GM19025 (cell line): ENCODE data around the gene EPAS1.

Source experiments
- ATAC-seq: cut with Tn5 transposase; IDR thresholded peaks from one replicate; pipeline ENCODE4 v1.9.1; 2021; ENCODE audit warnings: mild to moderate bottlenecking, low read depth, moderate library complexity; ENCODE audit not compliant: unreplicated experiment

EPAS1 gene

DNA sequence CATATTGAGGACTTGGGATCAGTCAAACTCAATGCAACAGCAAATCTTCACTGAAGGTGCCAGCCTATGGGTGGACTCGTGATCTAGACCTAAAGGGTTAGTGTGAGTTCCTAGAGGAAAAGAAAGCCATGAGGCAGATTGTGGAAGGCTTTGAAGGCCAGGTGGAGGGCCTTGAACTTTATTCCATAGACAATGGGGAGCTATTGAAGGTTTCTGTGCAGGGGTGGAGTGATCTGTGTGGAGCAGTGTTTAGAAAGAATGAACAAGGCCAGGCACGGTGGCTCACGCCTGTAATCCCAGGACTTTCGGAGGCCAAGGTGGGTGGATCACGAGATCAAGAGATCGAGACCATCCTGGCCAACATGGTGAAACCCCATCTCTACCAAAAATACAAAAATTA, 61.5 kb downstream of the EPAS1 start:
- no peak for ATAC-seq

DNA sequence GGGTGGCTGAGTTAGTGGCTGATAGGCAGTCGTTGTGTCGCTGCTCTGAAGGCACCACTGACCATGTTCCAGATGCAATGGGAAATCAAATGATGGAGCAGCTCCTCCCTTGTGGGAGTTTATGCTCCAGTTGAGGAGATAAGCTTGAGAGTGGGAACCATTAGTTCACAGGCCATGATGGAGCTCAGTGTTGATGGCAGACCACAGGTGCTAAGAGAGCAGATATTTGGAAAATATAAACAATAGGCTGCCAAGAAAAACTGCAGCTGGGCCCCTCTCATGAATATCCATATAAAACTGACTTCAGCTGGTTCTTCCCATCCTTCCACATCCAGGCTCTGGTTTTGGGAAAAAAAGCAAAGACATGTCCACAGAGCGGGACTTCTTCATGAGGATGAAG, 63.1 kb downstream of the EPAS1 start:
- ATAC-seq = no peak

GRCh38 chr2:46361920-46362666, 64.9 kb downstream of the EPAS1 start:
- ATAC-seq = no peak

- ATAC-seq = no peak
Measured at GRCh38 chr2:46362667-46363012, 65.4 kb downstream of the EPAS1 start.

- no peak for ATAC-seq
Measured at GRCh38 chr2:46363535-46364170, 66.4 kb downstream of the EPAS1 start.

DNA sequence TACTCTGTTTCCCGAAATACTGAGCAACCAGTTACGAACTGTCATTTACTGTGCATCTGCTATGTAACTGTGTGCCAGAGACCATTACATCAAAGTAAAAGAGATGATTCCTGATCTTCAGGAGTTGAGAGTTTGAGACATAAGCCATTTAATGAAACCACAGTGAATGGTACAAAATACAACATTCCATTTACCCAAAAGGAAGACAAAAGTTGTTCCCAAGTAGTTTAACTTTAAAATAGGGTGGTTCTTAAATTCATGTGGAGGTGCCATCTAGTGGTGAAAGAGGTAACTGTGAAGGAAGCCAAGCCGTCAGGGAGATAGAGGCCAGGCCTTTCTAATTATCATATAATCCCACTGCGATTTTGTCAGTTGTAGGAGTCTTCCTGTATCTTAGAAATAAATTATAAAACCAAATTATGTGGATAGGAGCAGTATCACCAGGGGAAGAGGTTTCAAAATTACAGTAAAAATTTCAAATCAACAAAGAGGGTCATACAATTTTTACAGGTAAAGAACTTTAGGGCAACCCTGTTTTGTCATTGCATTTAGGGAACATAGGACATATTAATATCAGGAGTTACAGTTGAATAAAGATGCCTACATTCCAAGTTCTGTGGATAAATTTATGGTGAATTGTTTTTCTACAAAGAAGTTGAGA, 67.7 kb downstream of the EPAS1 start:
- no peak for ATAC-seq

GRCh38 chr2:46365913-46366667, 68.9 kb downstream of the EPAS1 start:
- no peak for ATAC-seq

DNA sequence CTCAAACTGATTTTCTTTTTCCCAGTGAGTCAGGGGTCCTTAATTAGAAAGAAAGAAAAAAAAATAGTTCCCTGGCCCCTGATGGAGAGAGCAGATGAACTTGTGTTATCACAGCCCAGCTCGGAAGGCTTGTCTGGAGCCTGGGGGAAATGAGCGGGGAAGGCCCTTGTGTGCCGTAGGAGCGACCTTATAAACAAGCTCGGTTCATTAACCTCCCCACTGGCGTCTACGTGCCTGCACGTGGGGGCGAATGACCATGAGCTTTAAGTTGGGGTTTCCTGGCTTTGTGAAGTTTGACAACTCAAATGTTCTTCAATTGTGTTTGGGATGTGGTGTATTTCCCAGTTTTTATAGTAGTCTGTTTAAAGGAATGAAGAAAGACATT, 69.5 kb downstream of the EPAS1 start:
- ATAC-seq = no peak

DNA sequence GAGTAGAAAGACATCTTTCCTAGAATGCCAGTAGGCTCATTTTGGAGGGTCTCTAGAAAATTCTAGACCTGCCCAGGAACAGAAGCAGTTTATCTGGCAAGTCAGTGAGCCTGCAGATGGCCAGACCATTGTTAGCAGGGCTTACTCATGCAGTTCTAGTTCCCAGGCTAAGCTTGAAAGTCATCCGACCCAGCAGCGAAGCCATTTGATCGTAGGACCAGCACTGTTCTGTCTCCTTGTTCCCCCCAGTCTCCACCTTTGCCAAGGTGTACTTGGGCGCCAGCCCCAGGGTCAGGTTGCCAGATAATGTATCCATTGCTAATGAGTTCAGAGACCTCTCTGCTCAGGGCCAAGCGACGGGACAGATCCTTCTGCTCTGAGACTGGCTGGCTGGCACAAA, 70.1 kb downstream of the EPAS1 start:
- no peak for ATAC-seq

GRCh38 chr2:46368401-46368800, 71.2 kb downstream of the EPAS1 start:
- ATAC-seq = no peak

GRCh38 chr2:46369783-46370182, 72.6 kb downstream of the EPAS1 start:
- no peak for ATAC-seq

DNA sequence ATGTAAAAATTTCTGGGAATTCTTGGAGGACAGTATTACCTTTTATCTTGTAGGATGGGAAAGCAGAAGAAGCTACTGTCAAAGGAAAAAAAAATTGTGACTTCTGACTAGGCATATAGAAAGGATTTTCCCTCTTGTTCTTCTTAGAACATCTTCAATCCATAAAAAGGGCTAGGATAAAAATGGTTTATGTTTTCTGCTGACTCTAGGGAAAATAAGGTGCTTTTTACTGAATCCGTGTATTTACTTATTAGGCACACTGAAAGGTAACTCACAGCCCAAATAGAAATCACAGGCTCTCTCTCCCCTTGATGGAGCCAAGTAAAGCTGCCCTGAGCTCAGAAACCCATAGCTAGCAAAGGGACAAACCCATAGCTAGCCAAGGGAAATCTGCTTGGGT, 74.6 kb downstream of the EPAS1 start:
- ATAC-seq = no peak

DNA sequence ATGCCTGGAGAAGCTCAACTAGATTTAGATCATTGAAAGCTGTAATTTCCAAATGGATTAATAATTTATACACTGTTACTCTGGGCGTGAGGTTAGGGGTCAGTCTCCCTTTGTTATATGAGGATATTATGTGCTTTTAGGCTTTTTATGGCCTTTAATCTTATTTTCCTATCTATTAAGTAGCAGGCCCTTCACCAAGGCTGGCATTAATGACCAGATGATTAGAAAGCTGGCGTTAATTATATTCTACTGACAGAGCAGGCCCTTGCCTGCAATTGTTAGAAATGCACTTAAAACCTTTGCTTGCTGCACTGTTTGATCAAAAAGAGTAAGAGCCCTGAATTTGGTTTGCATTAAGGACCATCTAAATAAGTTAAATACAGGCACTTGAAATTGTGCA, 75.3 kb downstream of the EPAS1 start:
- ATAC-seq = no peak

GRCh38 chr2:46373238-46373637, 76.0 kb downstream of the EPAS1 start:
- no peak for ATAC-seq

- no peak for ATAC-seq
Measured at GRCh38 chr2:46375566-46376125, 78.4 kb downstream of the EPAS1 start.

GRCh38 chr2:46376586-46376985, 79.4 kb downstream of the EPAS1 start:
- no peak for ATAC-seq

GRCh38 chr2:46377101-46377581, 79.9 kb downstream of the EPAS1 start:
- ATAC-seq = no peak

GRCh38 chr2:46377666-46378560, 80.7 kb downstream of the EPAS1 start:
- ATAC-seq = no peak

DNA sequence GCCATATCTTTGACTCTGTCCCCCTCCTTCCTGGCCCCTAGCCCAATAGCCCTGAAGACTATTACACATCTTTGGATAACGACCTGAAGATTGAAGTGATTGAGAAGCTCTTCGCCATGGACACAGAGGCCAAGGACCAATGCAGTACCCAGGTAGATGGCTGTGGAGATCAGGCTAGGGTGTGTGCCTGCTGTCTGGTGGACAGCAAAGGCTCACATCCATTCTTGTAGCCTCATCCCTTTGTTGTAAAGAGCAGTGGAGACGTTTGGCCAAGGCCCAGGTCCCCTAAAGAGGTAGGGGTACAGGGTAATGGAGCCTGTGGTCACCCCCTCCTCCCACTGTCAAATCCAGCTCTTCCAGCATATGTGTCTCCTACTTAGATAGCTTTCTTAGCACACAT, 81.4 kb downstream of the EPAS1 start:
- no peak for ATAC-seq
